Trophoblast cell (in vitro differentiated cells and primary cell): Measurements from ENCODE around the gene NDE1.

Source experiments
- DNase-seq, 2 donors: peaks; one replicate each; pipeline ENCODE4 v3.0.0-alpha.2; 2016
- H2AFZ ChIP-seq: 2 replicates; pipeline ENCODE4 v1.6.1; 2013; ENCODE audit warnings: low read length, moderate library complexity, mild to moderate bottlenecking; ENCODE audit not compliant: insufficient read depth, poor library complexity
- H2AK5ac ChIP-seq: 2 replicates; pipeline ENCODE4 v1.6.1; 2013; ENCODE audit warnings: mild to moderate bottlenecking, low read length
- H2BK120ac ChIP-seq: 2 replicates; pipeline ENCODE4 v1.6.1; 2013; ENCODE audit warnings: low read length, mild to moderate bottlenecking, moderate library complexity; ENCODE audit not compliant: insufficient read depth, poor library complexity
- H2BK12ac ChIP-seq: 2 replicates; pipeline ENCODE4 v1.6.1; 2013; ENCODE audit warnings: mild to moderate bottlenecking, low read length, moderate library complexity
- H2BK5ac ChIP-seq: 2 replicates; pipeline ENCODE4 v1.6.1; 2013; ENCODE audit warnings: low read length, low read depth, moderate library complexity, mild to moderate bottlenecking; ENCODE audit not compliant: poor library complexity
- H3K14ac ChIP-seq: 2 replicates; pipeline ENCODE4 v1.6.1; 2013; ENCODE audit warnings: mild to moderate bottlenecking, low read length
- H3K18ac ChIP-seq: 2 replicates; pipeline ENCODE4 v1.6.1; 2013; ENCODE audit warnings: mild to moderate bottlenecking, low read length
- H3K23ac ChIP-seq: 2 replicates; pipeline ENCODE4 v1.6.1; 2013; ENCODE audit warnings: low read length
- H3K27ac ChIP-seq: 2 replicates; pipeline ENCODE4 v1.5.1; 2013; ENCODE audit warnings: low read depth, mild to moderate bottlenecking, inconsistent platforms, low read length, moderate library complexity
- H3K27me3 ChIP-seq: 2 replicates; pipeline ENCODE4 v1.6.1; 2013; ENCODE audit warnings: inconsistent platforms, mild to moderate bottlenecking, low read length, moderate library complexity; ENCODE audit not compliant: insufficient read depth
- H3K36me3 ChIP-seq, 2 experiments: 1 replicate in 1 of 2; 2 replicates in 1 of 2; pipeline ENCODE4 v1.6.1; 2013; ENCODE audit warnings: low read length in 2 of 2, mild to moderate bottlenecking in 2 of 2, moderate library complexity in 1 of 2; ENCODE audit not compliant: insufficient read depth in 2 of 2, control insufficient read depth in 1 of 2
- H3K4ac ChIP-seq: 2 replicates; pipeline ENCODE4 v1.6.1; 2013; ENCODE audit warnings: low read depth, mild to moderate bottlenecking, low read length, moderate library complexity
- H3K4me1 ChIP-seq, 2 experiments: 1 replicate in 1 of 2; 2 replicates in 1 of 2; pipeline ENCODE4 v1.6.1; 2013; ENCODE audit warnings: low read length in 2 of 2, mild to moderate bottlenecking in 2 of 2, moderate library complexity in 1 of 2; ENCODE audit not compliant: insufficient read depth in 2 of 2, control insufficient read depth in 1 of 2
- H3K4me2 ChIP-seq: 2 replicates; pipeline ENCODE4 v1.6.1; 2013; ENCODE audit warnings: inconsistent platforms, mild to moderate bottlenecking, low read length, moderate library complexity
- H3K4me3 ChIP-seq: 2 replicates; pipeline ENCODE4 v1.5.1; 2013; ENCODE audit warnings: mild to moderate bottlenecking, low read depth, low read length, inconsistent platforms
- H3K79me1 ChIP-seq: one replicate; pipeline ENCODE4 v1.6.1; 2013; ENCODE audit warnings: low read length
- H3K79me2 ChIP-seq: 2 replicates; pipeline ENCODE4 v1.6.1; 2013; ENCODE audit warnings: low read length, mild to moderate bottlenecking; ENCODE audit not compliant: control insufficient read depth, insufficient read depth, poor library complexity
- H3K9ac ChIP-seq: 2 replicates; pipeline ENCODE4 v1.6.1; 2013; ENCODE audit warnings: mild to moderate bottlenecking, low read length
- H3K9me3 ChIP-seq: 2 replicates; pipeline ENCODE4 v1.6.1; 2013; ENCODE audit warnings: low read depth, mild to moderate bottlenecking, control low read depth, inconsistent platforms, low read length; ENCODE audit not compliant: insufficient read depth
- H4K12ac ChIP-seq: 2 replicates; pipeline ENCODE4 v1.6.1; 2013; ENCODE audit warnings: low read depth, mild to moderate bottlenecking, low read length, moderate library complexity
- H4K8ac ChIP-seq: 2 replicates; pipeline ENCODE4 v1.6.1; 2013; ENCODE audit warnings: low read depth, mild to moderate bottlenecking, low read length, moderate library complexity
- H4K91ac ChIP-seq: one replicate; pipeline ENCODE4 v1.6.1; 2013; ENCODE audit warnings: low read depth, mild to moderate bottlenecking, low read length, moderate library complexity
- WGBS: extraction: QIAGEN DNeasy Blood & Tissue Kit; methylation state at CpG from one replicate; pipeline ENCODE4 v1.1.7; 2013; ENCODE audit warnings: missing lambda C conversion rate; ENCODE audit not compliant: insufficient read length, insufficient coverage; ENCODE audit errors: extremely low coverage; 5-methylcytosine and 5-hydroxymethylcytosine counted together

The NDE1 gene

GRCh38 chr16:15736529-15736928 is 86.5 kb downstream of the NDE1 start:
- Histone ChIP-seq H3K9me3 (peaks cover 2% of the 10 kb centered on the region), H2BK12ac (no peak overlapping the region), H2BK120ac (no peak overlapping the region), H3K23ac (no peak overlapping the region), H4K12ac (no peak overlapping the region), H3K14ac (no peak overlapping the region), H2AFZ (no peak overlapping the region), H3K4me1 (no peaks in the 10 kb centered on the region), H3K4me2 (no peak overlapping the region), H3K27ac (no peak overlapping the region), H3K36me3 (no peaks in the 10 kb centered on the region), H3K9ac (no peak overlapping the region), H3K27me3 (peaks cover under 1% of the 10 kb centered on the region), H4K91ac (no peak overlapping the region), H3K4ac (no peak overlapping the region), H3K79me2 (no peaks in the 10 kb centered on the region), H3K18ac (no peak overlapping the region), H3K79me1 (no peaks in the 10 kb centered on the region), H2AK5ac (no peak overlapping the region), H3K4me3 (no peak overlapping the region), H4K8ac (no peak overlapping the region), H2BK5ac (no peak overlapping the region)
- no peak for DNase-seq
- WGBS, result no CpG with 5 or more reads among the region's 7 CpGs

GRCh38 chr16:15737140-15737644 is 87.1 kb downstream of the NDE1 start:
- H3K79me2 ChIP-seq, result no peaks in the 10 kb centered on the region
- no peak for DNase-seq
- H3K36me3 ChIP-seq, result no peaks in the 10 kb centered on the region
- no peak overlapping the region for H2AFZ ChIP-seq
- no peak overlapping the region for H3K4ac ChIP-seq
- H3K9ac ChIP-seq, result no peak overlapping the region
- peaks cover 2% of the 10 kb centered on the region for H3K27me3 ChIP-seq
- H3K9me3 ChIP-seq, result peaks cover 5% of the 10 kb centered on the region
- H3K79me1 ChIP-seq, result no peaks in the 10 kb centered on the region
- no peak overlapping the region for H3K27ac ChIP-seq
- H4K91ac ChIP-seq, result no peak overlapping the region
- H2BK5ac ChIP-seq, result no peak overlapping the region
- no peak overlapping the region for H3K23ac ChIP-seq
- H2BK120ac ChIP-seq, result no peak overlapping the region
- no peak overlapping the region for H2AK5ac ChIP-seq
- H4K12ac ChIP-seq, result no peak overlapping the region
- no peak overlapping the region for H3K18ac ChIP-seq
- no peak overlapping the region for H4K8ac ChIP-seq
- no peak overlapping the region for H3K4me2 ChIP-seq
- no peak overlapping the region for H3K4me3 ChIP-seq
- no peak overlapping the region for H3K14ac ChIP-seq
- no peaks in the 10 kb centered on the region for H3K4me1 ChIP-seq
- WGBS, result no CpG with 5 or more reads among the region's 18 CpGs
- no peak overlapping the region for H2BK12ac ChIP-seq

DNA sequence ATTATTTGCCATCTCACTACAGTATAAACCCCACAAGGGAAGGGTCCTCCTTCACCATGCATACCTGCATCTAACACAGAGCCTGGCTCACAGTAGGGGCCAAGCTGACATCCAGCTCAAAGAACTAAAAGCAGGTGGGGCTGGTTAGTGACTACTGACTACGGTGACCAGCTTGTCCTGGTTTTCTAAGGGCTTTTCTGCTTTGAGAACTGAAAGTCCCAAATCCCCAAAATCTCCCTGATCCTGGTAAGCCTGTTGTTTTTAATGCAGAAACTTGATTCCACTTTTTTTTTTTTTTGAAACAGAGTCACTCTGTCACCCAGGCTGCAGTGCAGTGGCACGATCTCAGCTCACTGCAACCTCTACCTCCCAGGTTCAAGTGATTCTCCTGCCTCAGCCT is 89.4 kb downstream of the NDE1 start:
- H2AFZ ChIP-seq, result no peak overlapping the region
- DNase-seq, result no peak
- H3K79me2 ChIP-seq, result no peaks in the 10 kb centered on the region
- peaks cover 2% of the 10 kb centered on the region for H3K27me3 ChIP-seq
- no peak overlapping the region for H3K4ac ChIP-seq
- H3K14ac ChIP-seq, result no peak overlapping the region
- no peaks in the 10 kb centered on the region for H3K4me1 ChIP-seq
- no peak overlapping the region for H3K23ac ChIP-seq
- H4K91ac ChIP-seq, result no peak overlapping the region
- H4K12ac ChIP-seq, result no peak overlapping the region
- H3K79me1 ChIP-seq, result no peaks in the 10 kb centered on the region
- no peak overlapping the region for H2BK120ac ChIP-seq
- no peak overlapping the region for H2BK5ac ChIP-seq
- no peak overlapping the region for H3K9ac ChIP-seq
- H3K36me3 ChIP-seq, result no peaks in the 10 kb centered on the region
- no CpG with 5 or more reads among the region's 2 CpGs for WGBS
- no peak overlapping the region for H3K18ac ChIP-seq
- no peak overlapping the region for H3K27ac ChIP-seq
- no peak overlapping the region for H3K4me2 ChIP-seq
- peaks cover 5% of the 10 kb centered on the region for H3K9me3 ChIP-seq
- no peak overlapping the region for H2BK12ac ChIP-seq
- no peak overlapping the region for H2AK5ac ChIP-seq
- no peak overlapping the region for H4K8ac ChIP-seq
- H3K4me3 ChIP-seq, result no peak overlapping the region

DNA sequence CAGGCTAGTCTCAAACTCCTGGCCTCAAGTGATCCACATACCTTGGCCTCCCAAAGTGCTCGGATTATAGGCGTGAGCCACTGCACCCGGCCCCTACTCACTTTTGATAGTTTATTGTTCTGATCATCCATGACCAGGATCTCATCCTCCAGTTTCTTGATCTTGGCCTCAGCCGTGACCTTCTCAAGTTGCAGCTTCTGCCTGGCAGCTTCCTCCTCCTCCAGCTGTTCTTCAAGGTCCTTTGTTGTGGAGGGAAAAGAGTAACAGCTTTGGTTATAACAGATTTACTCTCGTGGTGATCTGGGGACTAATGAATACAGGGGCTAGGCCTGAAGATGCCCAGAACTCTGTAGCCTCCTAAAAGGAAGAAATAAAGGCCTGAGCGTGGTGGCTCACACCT is 89.9 kb downstream of the NDE1 start:
- no peak for DNase-seq
- Histone ChIP-seq H3K36me3 (no peaks in the 10 kb centered on the region), H2BK5ac (no peak overlapping the region), H4K12ac (no peak overlapping the region), H3K27me3 (peaks cover 2% of the 10 kb centered on the region), H3K23ac (no peak overlapping the region), H3K14ac (no peak overlapping the region), H3K4ac (no peak overlapping the region), H3K18ac (no peak overlapping the region), H2AK5ac (no peak overlapping the region), H3K4me2 (no peak overlapping the region), H4K8ac (no peak overlapping the region), H3K79me2 (no peaks in the 10 kb centered on the region), H4K91ac (no peak overlapping the region), H2BK12ac (no peak overlapping the region), H3K4me3 (no peak overlapping the region), H3K4me1 (no peaks in the 10 kb centered on the region), H2BK120ac (no peak overlapping the region), H2AFZ (no peak overlapping the region), H3K9me3 (peaks cover 5% of the 10 kb centered on the region), H3K9ac (no peak overlapping the region), H3K27ac (no peak overlapping the region), H3K79me1 (no peaks in the 10 kb centered on the region)
- no CpG with 5 or more reads among the region's 6 CpGs for WGBS
